Activated CD4-positive, alpha-beta T cell treated with anti-CD3 and anti-CD28 coated beads, Interleukin-2, amount 50 U/mL, for 1 hour (primary cell): ENCODE data around the gene RNU1-3.
"Not testable (repeated sequence)": the region's sequence is repeated elsewhere in the genome, so short reads cannot be mapped to it uniquely, and the experiment has no call there.

Source experiments
- DNase-seq: peaks from one replicate; pipeline ENCODE4 v3.0.0-alpha.2; 2020

Gene RNU1-3

DNA sequence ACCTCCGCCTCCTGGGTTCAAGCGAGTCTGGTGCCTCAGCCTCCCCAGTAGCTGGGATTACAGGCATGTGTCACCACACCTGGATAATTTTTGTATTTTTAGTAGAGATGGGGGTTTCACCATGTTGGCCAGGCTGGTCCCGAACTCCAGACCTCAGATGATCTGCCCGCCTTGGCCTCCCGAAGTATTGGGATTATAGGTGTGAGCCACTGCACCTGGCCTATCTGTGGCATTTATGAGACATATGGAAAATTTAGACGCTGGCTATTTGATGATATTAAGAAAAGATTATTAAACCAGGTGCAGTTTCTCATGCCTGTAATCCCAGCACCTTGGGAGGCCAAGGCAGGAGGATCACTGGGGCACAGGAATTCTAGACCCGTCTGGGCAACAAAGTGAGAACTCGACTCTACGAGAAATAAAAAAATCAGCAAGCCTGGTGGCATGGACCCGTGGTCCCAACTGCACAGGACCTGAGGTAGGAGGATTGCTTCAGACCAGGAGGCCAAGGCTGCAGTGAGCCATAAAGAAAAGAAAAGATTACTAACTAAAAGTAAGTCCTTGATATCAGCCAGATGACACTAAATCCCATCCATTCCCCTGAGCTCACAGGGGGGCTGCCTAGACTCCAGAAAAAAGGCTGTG lies 30.1 kb downstream of the RNU1-3 start:
- DNase-seq, result not testable (repeated sequence)

GRCh38 chr1:16635959-16636358 lies 30.8 kb downstream of the RNU1-3 start:
- not testable (repeated sequence) for DNase-seq

GRCh38 chr1:16633540-16634282 lies 33.0 kb downstream of the RNU1-3 start:
- DNase-seq, result not testable (repeated sequence)

DNA sequence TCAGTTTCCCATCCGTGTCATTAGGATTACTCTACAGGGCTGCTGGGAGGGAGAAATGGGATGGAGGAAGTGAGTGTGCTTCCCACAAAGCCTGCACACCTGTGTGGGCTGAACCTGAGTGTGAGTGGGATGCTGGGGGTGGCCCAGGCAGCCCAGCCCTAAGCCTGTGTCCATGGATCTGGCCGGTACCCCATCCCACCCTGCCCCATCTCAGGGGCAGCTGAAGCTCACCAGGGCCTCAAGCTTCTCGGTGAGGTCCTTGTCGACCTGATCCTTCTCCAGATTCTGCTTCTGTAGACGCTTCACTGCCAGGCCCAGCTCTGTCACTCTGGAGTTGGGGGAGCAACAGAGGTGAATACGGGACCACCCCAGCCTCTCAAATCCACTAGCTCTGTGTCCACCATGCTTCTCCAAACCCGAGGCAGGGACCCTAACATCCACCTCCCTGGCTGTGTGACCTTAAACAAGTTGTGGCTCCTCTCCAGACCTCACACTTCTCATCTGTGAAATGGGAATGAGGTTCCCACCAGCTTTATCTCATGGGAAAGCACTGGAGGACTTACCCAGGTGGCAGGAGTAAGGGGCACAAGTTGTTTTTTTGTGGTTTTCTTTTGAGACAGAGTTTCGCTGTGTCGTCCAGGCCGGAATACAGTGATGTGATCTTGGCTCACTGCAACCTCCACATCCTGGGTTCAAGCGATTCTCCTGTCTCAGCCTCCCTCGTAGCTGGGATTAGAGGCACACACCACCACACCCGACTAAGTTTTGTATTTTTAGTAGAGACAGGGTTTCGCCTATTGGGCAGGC lies 34.5 kb downstream of the RNU1-3 start:
- not testable (repeated sequence) for DNase-seq

DNA sequence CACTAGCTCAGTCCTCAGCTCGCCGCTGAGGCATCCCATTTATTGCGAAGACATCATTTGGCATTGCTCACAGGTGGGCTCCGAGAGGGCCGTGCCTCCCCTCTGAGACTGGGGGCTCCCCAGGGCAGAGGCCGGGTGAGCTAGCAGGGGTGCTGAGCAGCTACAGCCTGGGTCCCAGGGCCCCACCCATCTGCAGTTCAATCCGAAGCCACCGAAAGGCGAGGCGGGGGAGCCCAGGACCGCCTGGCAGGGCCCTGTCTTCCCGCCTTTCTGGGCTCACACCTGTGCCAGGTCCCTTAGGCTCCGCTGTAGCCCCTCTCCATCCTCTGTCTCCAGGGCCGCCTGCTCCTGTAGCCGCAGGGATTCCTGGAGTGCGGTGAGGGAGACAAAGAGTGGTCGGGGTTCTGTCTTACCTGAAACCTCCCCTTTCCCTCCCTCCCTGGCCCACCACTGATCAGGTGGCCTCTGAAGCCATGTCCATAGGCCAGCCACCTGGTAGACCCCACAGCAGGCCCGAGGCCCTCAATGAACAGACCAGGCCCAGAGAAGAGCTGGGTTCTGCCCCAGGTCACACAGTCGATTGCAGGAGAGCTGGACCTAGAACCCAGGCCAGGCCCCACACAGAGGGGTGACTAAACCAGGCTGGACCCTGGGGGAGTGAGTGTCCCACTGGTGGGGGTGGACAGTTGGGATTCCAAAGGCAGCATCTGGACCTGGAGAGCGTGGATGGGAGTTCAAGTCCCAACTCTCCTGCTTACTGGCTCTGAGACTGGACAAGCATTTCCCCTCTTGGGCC lies 35.3 kb downstream of the RNU1-3 start:
- DNase-seq, result no peak

- no peak for DNase-seq
These were observed 36.0 kb downstream of the RNU1-3 start for GRCh38 chr1:16630661-16631247.

DNA sequence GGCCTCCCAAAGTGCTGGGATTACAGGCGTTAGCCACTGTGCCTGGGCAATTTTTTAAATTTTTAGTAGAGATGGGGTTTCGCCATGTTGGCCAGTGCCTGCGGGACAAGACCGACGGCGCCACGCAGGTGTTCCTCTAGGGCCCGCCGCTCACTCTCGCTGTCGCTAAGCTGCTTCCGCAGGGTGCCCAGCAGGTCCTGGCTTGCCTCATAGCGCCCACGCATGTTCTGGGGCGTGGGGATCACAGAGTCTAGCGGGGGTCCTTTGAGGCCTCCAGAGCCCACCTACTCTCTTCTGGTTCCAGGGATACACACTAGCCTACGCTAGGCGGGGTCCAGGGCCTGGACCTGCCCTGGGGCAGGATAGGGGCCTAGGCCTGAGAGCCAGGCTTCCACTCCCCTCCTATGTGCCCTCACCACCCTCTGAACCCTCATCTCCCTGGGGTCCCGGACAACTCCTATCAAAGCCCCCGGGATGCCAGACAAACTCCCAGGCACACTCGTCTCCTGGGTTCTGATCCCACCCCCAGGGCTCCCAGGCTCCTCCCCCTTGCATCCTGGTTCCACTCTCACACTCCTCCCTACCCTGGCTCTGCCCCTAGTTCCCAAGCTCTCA lies 36.7 kb downstream of the RNU1-3 start:
- not testable (repeated sequence) for DNase-seq

DNA sequence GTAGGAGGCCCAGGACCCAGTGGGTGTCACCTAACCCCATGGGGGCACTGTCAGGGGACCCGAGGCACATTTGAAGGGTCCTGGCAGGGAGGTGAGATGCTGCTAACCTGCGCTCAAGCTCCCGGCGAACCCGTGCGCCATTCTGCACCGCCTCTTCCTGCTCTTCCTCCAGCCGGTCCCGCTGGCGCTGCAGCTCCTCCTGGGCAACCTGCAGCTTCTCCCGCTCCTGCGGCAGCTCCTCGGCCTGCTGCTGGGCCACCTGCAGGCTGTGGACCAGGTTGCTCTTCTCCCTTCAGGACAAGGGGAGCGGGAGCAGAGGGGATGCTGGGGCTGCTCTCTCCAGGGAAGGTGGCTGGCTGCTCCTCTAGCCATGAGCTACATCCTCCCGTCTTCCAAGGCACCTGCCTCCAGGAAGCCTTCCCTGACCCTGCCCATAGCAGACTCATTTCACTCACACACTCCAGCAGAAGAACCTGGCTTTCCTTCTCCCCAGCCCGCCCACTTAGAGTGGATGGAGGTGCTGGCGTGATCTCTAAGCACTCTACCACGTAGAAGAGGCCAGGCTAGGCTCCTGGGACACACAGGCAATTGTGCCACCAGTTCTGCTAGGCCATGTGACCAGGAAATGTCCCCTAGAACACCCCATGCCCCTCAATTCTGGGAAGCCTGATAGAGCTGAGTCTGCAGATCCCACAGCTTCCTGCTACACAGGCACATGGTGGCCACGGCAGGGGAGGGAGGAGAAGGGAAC lies 38.2 kb downstream of the RNU1-3 start:
- no peak for DNase-seq

DNA sequence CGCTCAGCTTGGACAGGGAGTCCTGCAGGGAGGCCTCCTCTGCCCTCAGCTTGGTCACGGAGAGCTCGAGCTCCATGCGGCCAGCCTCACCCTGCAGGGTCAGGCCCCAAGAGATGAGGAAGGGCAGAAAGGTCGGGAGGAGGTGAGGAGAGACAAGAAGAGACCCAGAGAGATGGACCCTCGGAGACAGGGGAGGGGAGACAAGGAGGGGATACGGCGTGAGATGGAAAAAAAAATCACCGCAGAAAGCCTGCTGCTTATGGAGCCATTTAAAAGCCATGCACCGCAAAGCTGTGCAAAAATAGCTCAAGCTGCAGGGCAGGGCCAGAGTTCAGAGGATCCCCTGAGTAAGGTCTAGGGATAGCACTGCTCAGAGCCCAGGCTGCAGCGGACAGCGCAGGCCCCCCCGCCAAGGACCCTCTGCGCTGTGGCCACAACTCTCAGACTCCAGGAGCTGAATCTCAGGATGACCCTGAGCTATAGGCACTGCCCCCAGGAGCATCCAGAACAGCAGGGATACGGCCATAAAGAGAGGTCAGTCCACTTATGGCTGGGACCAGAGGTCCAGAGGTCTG lies 40.3 kb downstream of the RNU1-3 start:
- DNase-seq, result not testable (repeated sequence)

DNA sequence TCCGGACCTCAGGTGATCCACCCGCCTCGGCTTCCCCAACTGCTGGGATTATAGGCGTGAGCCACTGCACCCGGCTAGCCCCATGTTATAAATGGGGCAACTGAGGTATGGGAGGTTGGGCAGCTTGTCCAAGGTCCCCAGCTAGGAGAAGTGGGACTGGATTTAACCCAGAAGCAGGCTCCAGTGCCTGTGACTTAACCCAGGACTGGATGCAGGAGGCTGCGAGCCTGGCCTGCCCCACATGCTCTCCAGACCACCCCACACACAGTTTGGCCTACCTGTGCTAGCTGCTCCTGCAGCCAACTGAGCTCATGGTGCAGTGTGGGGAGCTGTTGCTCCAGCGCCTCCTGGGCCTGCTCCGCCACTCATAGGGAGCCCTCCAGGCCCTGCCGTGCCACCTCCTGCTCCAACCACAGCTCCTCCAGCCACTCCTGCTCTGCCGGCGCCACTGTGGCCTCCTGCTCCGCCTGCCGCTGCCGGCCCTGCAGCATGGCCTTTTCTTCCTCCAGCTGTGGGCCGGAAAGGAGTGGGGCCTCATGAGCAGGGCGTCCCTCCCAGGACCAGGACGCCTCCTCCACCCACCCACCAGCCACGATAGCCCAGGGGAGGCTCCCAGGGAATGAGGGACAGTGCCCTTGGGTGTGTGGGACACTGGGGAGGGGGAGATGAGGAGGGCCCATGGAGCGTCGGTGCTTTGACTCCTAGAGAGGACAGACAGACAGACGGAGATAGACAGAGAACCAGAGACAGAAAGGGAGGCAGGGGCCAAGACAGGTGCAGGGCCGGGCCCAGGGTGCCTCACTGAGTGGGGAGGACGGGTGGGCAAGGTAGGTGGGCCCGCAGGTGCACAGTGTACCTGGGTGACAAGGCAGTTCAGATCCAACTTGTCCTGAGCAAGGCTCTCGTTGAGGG lies 41.0 kb downstream of the RNU1-3 start:
- no peak for DNase-seq

DNA sequence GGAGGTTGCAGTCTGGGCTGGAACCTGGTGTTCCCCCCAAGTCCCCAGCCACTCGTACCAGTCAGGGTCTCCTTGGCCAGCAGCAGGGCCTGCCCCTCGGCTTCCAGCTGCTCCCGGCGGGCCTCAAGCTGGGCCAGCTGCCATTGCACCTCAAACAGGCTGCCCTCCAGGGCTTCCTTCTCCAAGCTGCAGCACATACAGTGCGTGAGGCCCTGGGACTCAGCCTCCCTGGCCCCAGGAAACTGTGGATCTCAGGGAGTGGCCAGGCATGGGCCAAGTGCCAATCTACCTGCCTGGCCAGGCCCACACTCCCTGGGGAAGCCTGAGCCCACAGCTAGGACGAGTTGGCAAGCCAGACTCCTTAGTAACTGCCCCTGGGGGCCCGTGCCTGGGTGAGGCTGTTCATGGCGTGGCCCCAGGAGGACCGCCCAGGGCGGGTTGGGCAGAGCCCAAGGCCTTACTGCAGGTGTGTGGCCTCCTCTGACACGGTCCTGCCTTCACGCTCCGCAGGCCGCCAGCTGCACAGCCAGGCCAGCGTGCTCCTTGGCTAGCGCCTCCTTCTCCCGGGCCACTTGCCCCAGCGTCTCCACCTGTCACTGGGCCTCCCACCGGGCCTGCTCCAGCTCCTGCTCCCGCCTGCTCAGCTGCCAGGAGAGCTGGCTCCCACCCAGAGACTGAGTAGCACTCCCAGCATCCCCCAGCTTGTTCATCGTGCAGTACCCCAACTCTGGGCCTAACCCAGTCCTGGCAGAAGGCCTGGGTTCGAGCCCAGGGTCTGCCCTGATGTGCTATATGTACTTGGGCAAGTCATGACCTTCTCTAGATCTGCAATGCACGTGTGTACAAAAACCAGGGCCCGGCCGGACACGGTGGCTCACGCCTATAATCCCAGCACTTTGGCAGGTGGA lies 42.7 kb downstream of the RNU1-3 start:
- DNase-seq, result not testable (repeated sequence)

DNA sequence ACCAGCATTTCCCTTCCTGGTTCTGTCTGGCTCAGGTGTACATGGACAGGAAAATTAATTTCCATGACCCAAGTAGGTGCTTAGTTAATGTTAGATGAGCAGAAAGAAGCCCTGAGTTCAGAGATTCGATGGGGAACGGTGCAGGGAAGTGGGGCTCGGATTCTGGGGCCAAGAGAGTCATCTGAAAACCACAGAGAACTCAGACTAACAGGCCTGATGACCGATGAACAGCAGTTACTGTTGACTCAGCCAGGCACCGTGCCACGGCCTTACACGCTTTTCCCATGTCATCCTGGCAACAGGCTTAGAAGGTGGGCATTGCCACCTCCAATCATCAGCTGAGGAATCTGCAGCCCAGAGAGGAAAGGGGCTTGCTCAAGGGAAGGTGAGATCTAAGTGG lies 43.4 kb downstream of the RNU1-3 start:
- not testable (repeated sequence) for DNase-seq

DNA sequence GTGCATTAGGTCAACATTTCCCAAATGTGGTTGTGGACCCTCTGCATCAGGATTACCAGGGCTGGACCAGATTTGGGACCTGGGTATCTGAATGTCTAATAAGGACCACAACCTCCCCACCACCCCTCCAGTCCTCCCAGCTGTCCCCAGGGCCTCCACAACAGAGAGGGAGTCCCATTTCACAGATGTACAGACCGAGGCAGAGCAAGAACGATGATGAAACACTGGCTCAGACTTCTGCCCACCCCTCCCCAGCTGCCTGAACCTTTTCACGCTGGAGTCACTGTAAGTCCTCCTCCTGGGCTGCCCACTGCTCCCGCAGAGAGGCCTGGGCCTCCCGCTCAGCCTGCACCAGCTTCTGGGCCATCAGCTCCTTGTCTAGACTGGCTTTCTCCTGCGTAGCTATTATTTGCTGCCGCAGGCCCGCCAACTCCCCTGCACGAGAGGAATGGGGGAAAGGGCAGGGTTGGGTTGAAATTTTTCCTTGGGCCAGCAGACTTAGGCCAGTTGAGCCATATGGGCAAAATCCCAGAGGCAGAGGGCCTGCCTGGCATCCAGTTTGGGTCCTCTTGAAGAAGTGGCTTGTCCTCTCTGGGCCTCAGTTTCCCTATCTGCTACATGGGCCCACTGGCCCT lies 45.0 kb downstream of the RNU1-3 start:
- not testable (repeated sequence) for DNase-seq

DNA sequence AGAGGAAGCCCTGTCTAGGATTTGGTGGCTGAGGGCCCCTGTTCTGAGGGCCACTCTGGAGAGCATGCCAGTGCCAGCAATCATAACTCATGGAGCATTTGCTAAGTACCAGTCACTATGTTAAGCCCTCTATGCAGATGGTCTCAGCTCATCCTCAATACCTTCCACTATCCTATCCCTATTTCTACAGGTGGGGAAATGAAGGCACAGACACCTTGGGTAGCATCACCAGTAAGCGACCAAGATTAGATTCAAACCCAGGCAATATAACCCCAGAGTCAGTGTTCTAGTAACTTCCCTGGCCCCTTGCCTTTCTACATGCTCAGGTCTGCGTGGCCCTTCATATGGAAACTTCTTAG lies 45.5 kb downstream of the RNU1-3 start:
- DNase-seq, result no peak

DNA sequence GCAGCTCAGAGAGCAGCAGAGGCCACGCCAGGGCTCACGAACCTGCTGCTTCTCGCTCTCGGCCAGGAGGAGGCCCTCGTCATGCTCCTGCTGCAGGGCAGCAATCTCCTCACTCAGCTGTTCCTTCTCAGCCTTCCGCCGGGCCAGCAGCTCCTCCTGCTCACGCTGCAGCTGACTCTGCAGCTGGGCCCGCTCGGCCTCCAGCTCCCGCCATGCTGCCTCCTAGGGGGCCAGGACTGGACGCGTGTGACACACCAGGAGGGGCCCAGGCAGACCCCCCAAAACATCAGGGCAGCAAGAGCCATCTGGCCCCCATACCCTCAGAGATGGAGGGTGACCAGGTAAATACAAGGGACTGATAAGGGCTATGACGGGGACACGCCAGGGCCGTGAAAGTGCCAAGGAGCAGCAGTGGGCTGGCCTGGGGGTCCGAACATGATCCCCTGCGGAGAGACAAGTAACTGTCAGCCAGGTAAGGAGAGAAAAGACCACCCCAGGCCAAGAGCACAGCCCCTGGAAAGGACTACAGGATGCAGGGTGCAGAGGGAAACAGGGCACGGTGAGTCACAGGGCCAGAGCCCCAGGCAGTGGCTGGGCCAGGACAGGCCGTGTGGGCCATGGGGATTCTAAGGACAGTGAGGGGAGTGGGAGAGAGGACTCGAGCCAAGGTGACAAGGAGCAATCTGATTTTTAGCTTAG lies 46.8 kb downstream of the RNU1-3 start:
- DNase-seq, result not testable (repeated sequence)

- DNase-seq, result no peak
These were observed 48.0 kb downstream of the RNU1-3 start for GRCh38 chr1:16618719-16619118.

GRCh38 chr1:16617778-16618580 lies 48.8 kb downstream of the RNU1-3 start:
- DNase-seq, result no peak
